ENCODE results near the gene CHADL.

CHADL gene

GRCh38 chr22:41226723-41227655 lies 13.7 kb downstream of the CHADL start:
- Histone ChIP-seq H3K4me1 (ENCODE audit: control insufficient read depth, low read depth, low read length) (no peaks in the 10 kb centered on the region), H3K9me3 (ENCODE audit: control insufficient read depth, low read depth, low read length) (no peaks in the 10 kb centered on the region), H3K27me3 (ENCODE audit: control insufficient read depth, insufficient read depth, low read length) (no peaks in the 10 kb centered on the region), H3K9ac (ENCODE audit: low read length) (no peak overlapping the region), H3K36me3 (ENCODE audit: control insufficient read depth, low read depth, low read length) (peaks cover 38% of the 10 kb centered on the region), H3K4me3 (ENCODE audit: low read length) (no peak overlapping the region), H3K27ac (ENCODE audit: low read length) (no peak overlapping the region)

DNA sequence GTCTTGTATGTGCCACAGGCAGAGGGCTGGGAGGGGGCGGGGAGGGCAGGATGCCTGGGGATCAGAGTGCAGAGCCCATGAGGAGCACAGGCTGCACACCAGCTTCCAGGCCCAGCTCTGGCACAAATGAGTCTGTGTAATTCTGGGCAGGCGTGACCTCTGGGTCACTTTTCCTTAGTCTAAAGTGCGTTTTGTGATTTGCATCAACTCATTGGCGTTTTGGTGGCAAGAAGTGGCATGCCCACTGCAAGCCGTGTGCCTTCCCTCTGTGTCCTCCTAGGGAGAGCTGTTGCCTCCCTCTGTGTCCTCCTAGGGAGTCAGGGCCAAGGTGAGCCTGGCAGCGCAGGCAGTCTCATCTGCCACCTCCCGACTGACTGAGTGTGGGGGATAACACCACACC lies 17.2 kb downstream of the CHADL start:
- Histone ChIP-seq H3K36me3 (ENCODE audit: control insufficient read depth, low read depth, low read length) (peaks cover 50% of the 10 kb centered on the region), H3K4me1 (ENCODE audit: control insufficient read depth, low read depth, low read length) (no peaks in the 10 kb centered on the region), H3K9ac (ENCODE audit: low read length) (no peak overlapping the region), H3K27ac (ENCODE audit: low read length) (no peak overlapping the region), H3K4me3 (ENCODE audit: low read length) (no peak overlapping the region), H3K27me3 (ENCODE audit: control insufficient read depth, insufficient read depth, low read length) (no peaks in the 10 kb centered on the region), H3K9me3 (ENCODE audit: control insufficient read depth, low read depth, low read length) (no peaks in the 10 kb centered on the region)

GRCh38 chr22:41222846-41223507 lies 17.8 kb downstream of the CHADL start:
- peaks cover 47% of the 10 kb centered on the region for H3K36me3 ChIP-seq (ENCODE audit: control insufficient read depth, low read depth, low read length)
- no peak overlapping the region for H3K4me3 ChIP-seq (ENCODE audit: low read length)
- no peaks in the 10 kb centered on the region for H3K9me3 ChIP-seq (ENCODE audit: control insufficient read depth, low read depth, low read length)
- no peaks in the 10 kb centered on the region for H3K27me3 ChIP-seq (ENCODE audit: control insufficient read depth, insufficient read depth, low read length)
- H3K4me1 ChIP-seq (ENCODE audit: control insufficient read depth, low read depth, low read length) = peaks cover under 1% of the 10 kb centered on the region
- no peak overlapping the region for H3K9ac ChIP-seq (ENCODE audit: low read length)
- no peak overlapping the region for H3K27ac ChIP-seq (ENCODE audit: low read length)

DNA sequence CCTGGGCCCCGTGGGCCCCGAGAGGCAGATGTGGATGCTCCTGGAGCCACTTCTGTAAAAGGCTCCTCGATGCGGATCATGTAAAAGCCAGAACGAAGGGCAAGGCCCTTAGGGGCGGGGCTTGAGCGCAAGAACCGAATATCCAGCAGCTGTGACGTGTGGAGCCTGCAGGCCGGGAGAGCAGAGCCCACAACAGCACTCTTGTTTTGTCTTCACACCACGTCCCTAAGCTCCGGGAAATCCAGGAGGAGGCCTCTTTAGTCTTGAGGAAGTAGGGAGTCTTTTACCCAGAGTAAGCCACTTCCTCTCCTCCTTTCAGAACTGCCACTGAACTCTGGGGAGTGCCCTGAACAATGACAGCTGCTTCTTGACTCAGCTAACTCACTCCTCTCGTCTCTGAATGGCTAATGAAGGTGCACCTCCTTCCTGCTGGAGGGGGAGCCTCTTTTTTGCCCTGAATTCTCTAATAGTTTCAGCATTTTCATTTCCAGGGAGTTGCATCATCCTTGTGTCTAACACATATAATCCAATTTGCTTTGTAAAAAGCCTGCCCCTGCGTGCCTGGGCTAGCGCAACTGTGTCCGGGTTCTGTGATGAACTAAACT lies 23.1 kb downstream of the CHADL start:
- no peak overlapping the region for H3K9ac ChIP-seq (ENCODE audit: low read length)
- H3K4me3 ChIP-seq (ENCODE audit: low read length) = no peak overlapping the region
- H3K27me3 ChIP-seq (ENCODE audit: control insufficient read depth, insufficient read depth, low read length) = no peaks in the 10 kb centered on the region
- peaks cover 32% of the 10 kb centered on the region for H3K36me3 ChIP-seq (ENCODE audit: control insufficient read depth, low read depth, low read length)
- H3K4me1 ChIP-seq (ENCODE audit: control insufficient read depth, low read depth, low read length) = peaks cover 18% of the 10 kb centered on the region
- no peak overlapping the region for H3K27ac ChIP-seq (ENCODE audit: low read length)
- H3K9me3 ChIP-seq (ENCODE audit: control insufficient read depth, low read depth, low read length) = no peaks in the 10 kb centered on the region

DNA sequence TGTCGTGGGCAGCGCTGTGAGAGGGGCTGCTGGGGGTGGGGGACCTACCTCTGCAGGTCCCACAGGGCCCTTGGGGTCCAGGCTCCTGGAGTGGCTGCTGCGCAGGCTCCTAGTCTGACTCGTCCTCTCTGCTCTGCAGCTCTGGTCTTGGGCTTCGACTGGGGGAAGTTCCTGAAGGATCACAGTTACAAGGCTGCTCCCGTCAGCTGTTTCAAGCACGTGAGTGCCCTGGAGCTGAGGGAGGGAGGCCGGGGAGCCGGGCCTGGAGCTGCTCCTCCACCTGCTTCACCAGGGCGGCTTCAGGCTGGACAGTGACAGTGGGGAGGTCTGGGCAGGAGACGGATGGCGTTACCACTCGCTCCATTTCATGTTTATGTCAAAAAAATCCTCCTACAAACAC lies 23.7 kb downstream of the CHADL start:
- Histone ChIP-seq H3K4me3 (ENCODE audit: low read length) (no peak overlapping the region), H3K9ac (ENCODE audit: low read length) (no peak overlapping the region), H3K27ac (ENCODE audit: low read length) (no peak overlapping the region), H3K4me1 (ENCODE audit: control insufficient read depth, low read depth, low read length) (peaks cover 18% of the 10 kb centered on the region), H3K36me3 (ENCODE audit: control insufficient read depth, low read depth, low read length) (peaks cover 25% of the 10 kb centered on the region), H3K27me3 (ENCODE audit: control insufficient read depth, insufficient read depth, low read length) (no peaks in the 10 kb centered on the region), H3K9me3 (ENCODE audit: control insufficient read depth, low read depth, low read length) (no peaks in the 10 kb centered on the region)

DNA sequence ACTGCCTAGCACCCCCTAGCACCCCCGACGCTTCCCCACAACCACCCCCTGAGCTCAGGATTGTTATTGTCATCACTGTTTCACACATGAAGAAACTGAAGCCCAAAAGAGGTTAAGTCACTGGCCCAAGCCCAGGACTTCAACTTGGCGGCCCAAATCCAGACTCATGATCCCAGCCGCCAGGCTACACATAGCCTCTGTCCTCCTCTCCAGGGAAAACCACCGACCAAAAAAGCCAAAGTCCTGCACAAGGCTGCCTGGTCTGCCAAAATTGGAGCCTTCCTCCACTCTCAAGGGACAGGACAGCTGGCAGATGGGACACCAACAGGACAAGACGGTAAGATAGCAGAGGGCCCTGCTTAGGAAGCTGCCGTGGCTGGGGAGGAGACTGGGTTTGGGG lies 24.8 kb downstream of the CHADL start:
- Histone ChIP-seq H3K27ac (ENCODE audit: low read length) (no peak overlapping the region), H3K36me3 (ENCODE audit: control insufficient read depth, low read depth, low read length) (peaks cover 24% of the 10 kb centered on the region), H3K4me3 (ENCODE audit: low read length) (no peak overlapping the region)

GRCh38 chr22:41215409-41215808 lies 25.3 kb downstream of the CHADL start:
- no peak overlapping the region for H3K27ac ChIP-seq (ENCODE audit: low read length)

More for the DNA sequence above, 24.8 kb downstream of the CHADL start:
- Histone ChIP-seq H3K9ac (ENCODE audit: low read length) (no peak overlapping the region), H3K4me1 (ENCODE audit: control insufficient read depth, low read depth, low read length) (peaks cover 18% of the 10 kb centered on the region), H3K9me3 (ENCODE audit: control insufficient read depth, low read depth, low read length) (no peaks in the 10 kb centered on the region), H3K27me3 (ENCODE audit: control insufficient read depth, insufficient read depth, low read length) (no peaks in the 10 kb centered on the region)

GRCh38 chr22:41206719-41207118 lies 34.0 kb downstream of the CHADL start:
- Histone ChIP-seq H3K9ac (ENCODE audit: low read length) (no peak overlapping the region), H3K27ac (ENCODE audit: low read length) (no peak overlapping the region), H3K4me3 (ENCODE audit: low read length) (no peak overlapping the region), H3K27me3 (ENCODE audit: control insufficient read depth, insufficient read depth, low read length) (no peaks in the 10 kb centered on the region), H3K36me3 (ENCODE audit: control insufficient read depth, low read depth, low read length) (no peaks in the 10 kb centered on the region), H3K4me1 (ENCODE audit: control insufficient read depth, low read depth, low read length) (no peaks in the 10 kb centered on the region), H3K9me3 (ENCODE audit: control insufficient read depth, low read depth, low read length) (no peaks in the 10 kb centered on the region)

More at GRCh38 chr22:41215409-41215808, 25.3 kb downstream of the CHADL start:
- no peaks in the 10 kb centered on the region for H3K27me3 ChIP-seq (ENCODE audit: control insufficient read depth, insufficient read depth, low read length)
- no peak overlapping the region for H3K4me3 ChIP-seq (ENCODE audit: low read length)
- H3K4me1 ChIP-seq (ENCODE audit: control insufficient read depth, low read depth, low read length) = peaks cover 18% of the 10 kb centered on the region
- H3K36me3 ChIP-seq (ENCODE audit: control insufficient read depth, low read depth, low read length) = peaks cover 24% of the 10 kb centered on the region
- no peak overlapping the region for H3K9ac ChIP-seq (ENCODE audit: low read length)
- H3K9me3 ChIP-seq (ENCODE audit: control insufficient read depth, low read depth, low read length) = no peaks in the 10 kb centered on the region

DNA sequence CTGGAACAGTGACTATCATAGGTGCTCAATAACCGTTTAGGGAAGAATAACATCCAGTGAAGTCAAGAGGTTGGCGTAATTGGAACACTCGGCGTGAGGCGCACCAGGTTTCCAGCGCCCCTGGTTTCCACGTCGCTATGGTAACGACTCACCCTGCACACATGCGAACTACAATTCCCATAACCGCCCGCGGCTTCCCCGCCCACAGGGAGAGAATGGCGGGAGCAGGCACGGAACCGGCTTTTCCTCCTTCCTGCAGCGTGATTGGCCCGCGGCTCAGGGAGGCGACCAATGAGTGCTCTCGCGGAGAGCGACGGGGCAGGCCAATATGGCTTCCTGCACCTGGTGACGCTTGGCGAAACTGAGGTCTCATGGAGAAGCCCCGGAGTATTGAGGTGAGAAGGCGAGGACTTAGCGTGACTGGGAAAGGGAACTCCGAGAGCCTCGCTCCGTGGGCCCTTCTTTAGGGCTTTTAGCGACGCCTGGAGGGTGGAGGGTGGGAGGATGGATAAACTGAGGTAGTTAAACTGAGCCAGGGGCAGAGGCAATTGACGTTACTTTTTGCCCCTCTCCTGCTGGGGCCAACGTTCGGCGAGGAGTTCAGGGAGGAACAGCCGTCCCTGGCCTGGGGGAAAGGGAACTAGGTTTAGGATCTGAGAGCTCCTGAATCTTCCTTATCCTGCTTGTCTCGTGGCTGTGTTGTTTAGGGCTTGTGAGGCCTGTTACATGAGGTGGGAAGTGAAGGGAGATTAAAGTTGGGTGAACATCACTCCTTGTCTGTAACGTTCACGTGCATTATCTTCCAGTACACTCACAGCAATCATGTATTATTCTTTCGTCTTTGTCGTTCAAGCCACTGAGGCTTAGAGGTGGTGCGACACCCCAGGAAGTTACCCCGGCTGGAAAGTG lies 35.5 kb downstream of the CHADL start, which contains the start of gene L3MBTL2:
TSS of gene L3MBTL2 (plus strand) at position 321 of the 909 bp plus-strand sequence. CDS start at position 372, 51 bp downstream.
- Histone ChIP-seq H3K4me3 (ENCODE audit: low read length) (peak within 1 kb of the TSS; percentile 73), H3K36me3 (ENCODE audit: control insufficient read depth, low read depth, low read length) (no peaks in the 10 kb centered on the region), H3K4me1 (ENCODE audit: control insufficient read depth, low read depth, low read length) (no peaks in the 10 kb centered on the region), H3K27me3 (ENCODE audit: control insufficient read depth, insufficient read depth, low read length) (no peaks in the 10 kb centered on the region), H3K9ac (ENCODE audit: low read length) (peak within 1 kb of the TSS; percentile 76), H3K9me3 (ENCODE audit: control insufficient read depth, low read depth, low read length) (no peaks in the 10 kb centered on the region), H3K27ac (ENCODE audit: low read length) (peak within 1 kb of the TSS; percentile 38)

DNA sequence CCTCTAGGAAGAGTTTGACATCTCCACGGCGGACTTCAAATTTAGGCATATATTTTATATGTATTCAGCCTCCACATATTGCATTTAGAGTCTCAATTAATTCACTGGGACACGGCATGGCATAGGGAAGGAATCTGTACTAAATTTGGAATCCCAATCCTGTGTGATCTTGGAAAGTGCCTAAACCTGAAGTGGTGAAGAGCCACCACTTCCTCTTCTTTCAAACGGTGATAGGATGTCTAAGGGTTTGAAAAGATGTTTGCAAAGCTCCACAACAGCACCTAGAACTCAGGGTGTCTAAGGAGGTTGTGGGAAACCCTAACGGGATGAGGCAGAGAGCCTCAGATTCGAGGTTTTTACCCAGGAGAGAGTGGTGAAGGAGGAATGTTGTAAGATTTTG lies 36.7 kb downstream of the CHADL start:
- Histone ChIP-seq H3K9me3 (ENCODE audit: control insufficient read depth, low read depth, low read length) (no peaks in the 10 kb centered on the region), H3K27ac (ENCODE audit: low read length) (no peak overlapping the region), H3K4me3 (ENCODE audit: low read length) (no peak overlapping the region), H3K36me3 (ENCODE audit: control insufficient read depth, low read depth, low read length) (no peaks in the 10 kb centered on the region), H3K4me1 (ENCODE audit: control insufficient read depth, low read depth, low read length) (no peaks in the 10 kb centered on the region), H3K27me3 (ENCODE audit: control insufficient read depth, insufficient read depth, low read length) (peaks cover 8% of the 10 kb centered on the region), H3K9ac (ENCODE audit: low read length) (no peak overlapping the region)

DNA sequence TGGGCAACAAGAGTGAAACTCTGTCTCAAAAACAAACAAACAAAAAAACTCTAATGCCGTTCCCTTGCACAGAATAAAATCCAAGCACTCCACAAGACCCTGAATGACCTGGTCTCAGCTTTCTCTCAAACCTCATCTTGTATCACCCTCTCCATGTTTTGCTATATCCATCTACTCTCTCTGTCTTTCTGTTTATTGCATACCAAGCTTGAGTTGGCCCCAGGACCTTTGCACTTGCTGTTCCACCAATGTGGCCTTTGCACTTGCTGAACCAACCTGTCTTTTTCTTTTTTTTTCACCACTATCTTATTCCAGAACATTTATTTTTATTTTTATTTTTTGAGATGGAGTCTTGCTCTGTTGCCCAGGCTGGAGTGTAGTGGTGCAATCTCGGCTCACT lies 37.6 kb downstream of the CHADL start:
- no peaks in the 10 kb centered on the region for H3K36me3 ChIP-seq (ENCODE audit: control insufficient read depth, low read depth, low read length)
- H3K9ac ChIP-seq (ENCODE audit: low read length) = no peak overlapping the region
- H3K27me3 ChIP-seq (ENCODE audit: control insufficient read depth, insufficient read depth, low read length) = peaks cover 18% of the 10 kb centered on the region
- no peaks in the 10 kb centered on the region for H3K9me3 ChIP-seq (ENCODE audit: control insufficient read depth, low read depth, low read length)
- no peak overlapping the region for H3K4me3 ChIP-seq (ENCODE audit: low read length)
- H3K27ac ChIP-seq (ENCODE audit: low read length) = no peak overlapping the region
- H3K4me1 ChIP-seq (ENCODE audit: control insufficient read depth, low read depth, low read length) = no peaks in the 10 kb centered on the region

Data from iPS-18a (cell line).